Skin of body (tissue), 2 donors: Measurements from ENCODE around the gene CLCN6. TPM values are rescaled to one million over a fixed set of nuclear protein-coding genes. Genes with fewer than 3 reads are reported as not detected.

Experiments used
- DNase-seq: peaks from one replicate; lab custom pipeline; 2025; lab: John Stamatoyannopoulos, UW
- total RNA-seq: library from RNA; depleted of rRNA; stranded (reverse); fragments of >200 nt; gene quantifications from one replicate; pipeline ENCODE4 v1.2.3, GENCODE V29; 2014

The CLCN6 gene
- total RNA-seq, 1 donor from 2014 or later, result 9.4 TPM

DNA sequence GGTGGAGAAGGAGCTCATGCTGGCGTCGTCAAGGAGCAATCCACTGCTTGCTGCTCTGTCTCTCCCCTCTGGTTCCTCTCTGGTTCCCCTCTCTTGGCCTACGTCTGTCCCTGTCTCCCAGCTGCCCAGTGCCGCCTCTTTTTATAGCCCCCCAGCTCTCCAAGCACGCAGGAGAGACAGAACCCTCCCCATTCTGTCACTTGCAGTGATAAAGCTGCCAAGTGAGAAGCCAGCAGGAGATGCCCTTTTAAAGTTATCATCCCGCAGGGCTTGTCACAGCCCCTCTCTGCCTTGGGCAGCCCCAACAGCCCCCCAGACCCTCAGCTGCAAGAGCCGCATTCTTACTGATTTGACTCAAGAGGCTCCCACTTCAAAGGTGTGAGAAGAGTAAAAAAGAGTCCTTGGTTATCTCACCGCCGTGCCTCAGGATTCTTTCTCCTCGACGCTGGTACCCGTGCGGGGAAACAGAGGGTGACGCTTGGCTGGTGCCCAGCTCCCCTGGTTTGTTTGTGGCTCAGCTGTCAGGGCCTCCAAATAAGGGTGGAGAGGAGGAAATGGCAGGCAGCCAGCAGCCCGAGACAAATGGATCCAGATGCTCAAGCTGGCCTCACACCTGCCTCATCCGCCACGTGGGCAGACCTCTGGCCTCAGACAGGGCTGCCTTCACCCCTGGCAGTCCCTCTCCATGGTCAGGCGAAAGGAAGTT is 41.8 kb downstream of the CLCN6 start, which contains the start of gene NPPA:
Gene NPPA (minus strand): TSS at position 117 of the 706 bp plus-strand sequence. CDS start 99 bp downstream, at position 18.
- DNase-seq, result no peak

DNA sequence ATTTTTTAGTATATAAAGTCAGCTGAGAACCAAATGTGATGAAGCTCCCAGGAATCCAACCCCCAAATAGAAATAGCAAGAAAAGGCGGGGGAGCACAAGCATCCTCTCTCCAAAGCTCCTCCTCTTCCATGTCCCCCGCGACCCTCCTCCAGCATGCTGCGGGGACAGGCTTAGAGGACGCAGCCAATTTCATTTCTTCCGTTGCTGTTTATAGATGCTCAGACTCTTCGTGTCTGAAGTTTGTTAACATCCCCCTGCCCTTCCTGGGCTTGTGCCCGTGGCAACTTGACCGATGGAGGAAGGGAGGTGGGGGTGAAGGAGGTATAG is 42.3 kb downstream of the CLCN6 start:
- DNase-seq, result no peak

DNA sequence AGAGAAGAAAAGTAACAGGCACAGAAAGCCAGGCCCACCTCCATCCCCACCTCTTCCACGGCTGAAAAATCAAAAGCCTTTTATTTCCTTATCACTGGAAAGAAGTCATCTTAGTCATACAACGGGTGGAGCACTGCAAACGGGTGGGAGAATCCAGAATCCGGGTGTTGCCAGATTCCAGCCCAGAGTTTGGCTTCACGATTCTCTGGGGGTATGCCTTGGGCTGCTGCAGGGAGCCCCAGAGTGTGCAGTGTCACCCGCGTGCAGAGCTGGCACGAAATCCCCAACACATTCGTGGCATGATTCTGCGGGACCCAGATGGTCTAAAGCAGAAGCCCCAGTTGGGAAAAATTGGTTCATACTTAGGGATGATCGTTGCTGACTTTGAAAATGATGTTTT is 44.2 kb downstream of the CLCN6 start:
- no peak for DNase-seq

DNA sequence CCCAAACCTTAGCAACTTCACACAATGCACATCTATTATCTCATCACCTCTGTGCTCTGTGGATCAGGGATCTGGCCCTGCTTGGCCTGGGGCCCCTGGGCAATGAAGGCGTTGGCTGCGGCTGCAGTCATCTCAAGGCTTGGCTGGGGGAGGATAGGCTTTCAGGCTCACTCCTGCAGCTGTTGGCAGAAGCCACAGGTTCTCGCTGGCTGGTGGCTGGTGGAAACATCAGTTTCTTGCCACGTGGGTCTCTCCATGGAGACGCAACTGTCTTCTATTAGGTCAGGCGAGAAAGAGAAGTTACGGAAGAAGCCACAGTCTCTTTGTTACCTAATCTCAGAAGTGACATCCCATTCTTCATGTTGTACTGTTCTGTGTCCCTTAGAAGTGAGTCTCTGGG is 45.2 kb downstream of the CLCN6 start:
- no peak for DNase-seq

DNA sequence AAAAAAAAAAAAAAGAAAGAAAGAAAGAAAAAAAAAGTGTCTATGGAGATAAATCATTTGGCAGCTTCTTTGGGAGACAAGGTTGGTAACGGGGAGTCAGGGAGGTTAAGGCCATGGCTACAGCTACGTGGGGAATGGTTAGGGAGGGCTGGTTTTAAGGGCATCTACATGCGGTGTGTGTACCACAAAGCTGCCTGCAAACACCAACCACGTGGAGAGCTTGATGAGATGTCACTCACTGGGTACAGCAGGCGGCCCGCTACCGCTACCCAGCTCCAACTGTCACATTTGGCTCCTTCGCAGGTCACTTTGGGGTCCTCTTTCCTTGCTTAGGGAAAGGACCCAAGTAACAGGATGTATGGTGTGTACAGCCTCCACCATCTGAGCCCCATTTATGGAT is 48.5 kb downstream of the CLCN6 start:
- DNase-seq, result no peak

DNA sequence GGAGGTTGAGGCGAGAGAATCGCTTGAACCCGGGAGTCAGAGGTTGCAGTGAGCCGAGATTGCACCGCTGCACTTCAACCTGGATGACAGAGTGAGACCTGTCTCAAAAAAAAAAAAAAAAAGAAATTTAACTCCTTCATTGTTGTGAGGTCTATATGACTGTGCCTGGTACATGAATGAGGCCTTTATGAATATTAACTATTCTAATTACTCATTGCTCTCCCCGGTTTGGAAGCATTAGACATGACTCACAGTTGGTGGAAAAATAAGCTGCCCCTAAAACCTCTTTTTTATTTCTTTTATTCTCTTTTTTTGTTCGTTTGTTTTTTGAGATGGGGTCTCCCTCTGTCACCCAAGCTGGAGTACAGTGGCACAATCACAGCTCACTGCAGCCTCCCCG is 49.4 kb downstream of the CLCN6 start:
- no peak for DNase-seq

DNA sequence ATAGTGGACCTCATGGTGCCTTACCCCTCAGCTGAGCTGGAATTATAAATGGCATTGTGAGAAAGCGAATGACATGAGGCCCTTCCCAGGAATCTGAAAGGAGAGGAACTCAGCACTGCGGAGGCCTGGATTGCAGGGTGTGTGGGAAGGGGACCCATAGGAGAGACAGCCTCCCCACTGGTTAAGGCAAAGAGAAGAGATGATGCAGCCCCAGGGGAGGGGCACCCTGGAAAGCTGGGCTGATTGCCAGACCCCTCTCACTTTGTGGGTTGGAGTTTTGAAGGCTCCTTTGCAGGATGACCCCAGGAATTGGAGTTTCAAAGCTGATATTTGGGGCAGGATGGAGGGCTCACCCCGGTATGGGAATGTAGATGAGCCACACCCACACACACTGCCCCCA is 50.7 kb downstream of the CLCN6 start:
- no peak for DNase-seq

DNA sequence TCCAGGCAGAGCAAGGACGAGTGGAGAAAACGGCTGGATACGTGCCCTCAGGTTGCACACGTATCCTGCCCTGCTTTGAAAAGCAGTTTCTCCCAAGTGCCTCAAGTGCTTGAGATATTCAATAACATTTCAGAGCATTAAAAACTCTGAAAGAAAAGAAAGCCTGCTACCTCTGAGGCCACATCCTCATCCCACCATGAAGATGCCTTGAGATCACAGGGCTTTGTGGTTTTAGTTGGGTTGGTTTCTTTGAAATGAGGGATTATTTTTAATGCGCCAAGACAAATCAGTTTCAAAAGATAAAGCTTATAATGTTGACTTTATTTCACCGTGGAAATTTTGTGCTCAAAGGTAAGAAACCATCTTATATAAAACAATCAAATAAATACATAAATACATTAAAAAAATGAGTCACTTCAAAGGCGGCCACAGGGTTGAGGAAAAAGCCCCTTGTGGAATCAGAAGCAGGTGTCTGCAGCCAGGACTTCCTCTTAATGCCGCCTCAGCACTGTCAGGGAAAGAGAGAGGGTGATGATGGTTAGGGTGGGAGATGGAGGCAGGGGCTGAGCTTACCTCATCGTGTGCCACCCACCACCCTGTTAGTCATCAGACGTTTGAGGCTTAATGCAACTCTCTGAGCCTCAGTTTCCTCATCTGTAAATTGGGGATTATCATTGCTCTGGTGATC is 51.3 kb downstream of the CLCN6 start:
- no peak for DNase-seq

DNA sequence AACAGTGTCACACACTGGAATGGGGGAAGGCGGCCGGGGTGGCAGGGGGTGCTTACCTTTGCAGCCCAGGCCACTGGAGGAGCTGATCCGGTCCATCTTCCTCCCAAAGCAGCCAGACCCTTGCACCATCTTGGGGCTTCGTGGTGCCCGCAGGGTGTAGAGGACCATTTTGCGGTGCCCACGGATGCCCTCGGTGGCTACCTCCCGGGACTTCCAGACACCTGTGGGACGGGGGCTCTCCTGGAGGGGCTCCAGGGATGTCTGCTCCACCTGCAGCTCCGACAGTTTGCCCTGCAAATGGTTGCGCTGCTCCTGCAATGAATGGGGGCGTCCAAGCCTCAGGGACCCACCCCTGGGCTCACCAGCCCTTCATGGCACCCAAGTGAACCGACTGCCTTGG is 52.2 kb downstream of the CLCN6 start:
- DNase-seq, result no peak

DNA sequence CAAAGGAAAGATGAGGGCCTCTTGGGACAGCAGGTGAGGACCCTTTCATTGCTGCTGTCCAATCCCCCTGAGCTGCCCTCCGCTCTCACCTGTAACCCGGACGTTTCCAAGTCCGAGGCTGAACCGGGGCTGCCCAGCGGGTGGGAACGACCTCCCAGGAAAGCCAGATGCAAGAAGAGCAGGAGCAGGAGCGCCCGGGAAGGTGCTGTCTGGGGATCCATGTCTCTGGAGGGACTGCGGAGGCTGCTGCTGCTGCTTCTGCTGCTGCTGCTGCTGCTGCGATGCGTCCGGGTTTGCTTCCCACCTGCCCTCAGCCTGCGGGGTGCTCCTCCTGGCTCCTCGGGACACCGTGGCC is 52.6 kb downstream of the CLCN6 start, which contains the start of gene NPPB:
Gene NPPB (minus strand): TSS at position 333 of the 355 bp plus-strand sequence. CDS start 112 bp downstream, at position 221.
- no peak for DNase-seq

DNA sequence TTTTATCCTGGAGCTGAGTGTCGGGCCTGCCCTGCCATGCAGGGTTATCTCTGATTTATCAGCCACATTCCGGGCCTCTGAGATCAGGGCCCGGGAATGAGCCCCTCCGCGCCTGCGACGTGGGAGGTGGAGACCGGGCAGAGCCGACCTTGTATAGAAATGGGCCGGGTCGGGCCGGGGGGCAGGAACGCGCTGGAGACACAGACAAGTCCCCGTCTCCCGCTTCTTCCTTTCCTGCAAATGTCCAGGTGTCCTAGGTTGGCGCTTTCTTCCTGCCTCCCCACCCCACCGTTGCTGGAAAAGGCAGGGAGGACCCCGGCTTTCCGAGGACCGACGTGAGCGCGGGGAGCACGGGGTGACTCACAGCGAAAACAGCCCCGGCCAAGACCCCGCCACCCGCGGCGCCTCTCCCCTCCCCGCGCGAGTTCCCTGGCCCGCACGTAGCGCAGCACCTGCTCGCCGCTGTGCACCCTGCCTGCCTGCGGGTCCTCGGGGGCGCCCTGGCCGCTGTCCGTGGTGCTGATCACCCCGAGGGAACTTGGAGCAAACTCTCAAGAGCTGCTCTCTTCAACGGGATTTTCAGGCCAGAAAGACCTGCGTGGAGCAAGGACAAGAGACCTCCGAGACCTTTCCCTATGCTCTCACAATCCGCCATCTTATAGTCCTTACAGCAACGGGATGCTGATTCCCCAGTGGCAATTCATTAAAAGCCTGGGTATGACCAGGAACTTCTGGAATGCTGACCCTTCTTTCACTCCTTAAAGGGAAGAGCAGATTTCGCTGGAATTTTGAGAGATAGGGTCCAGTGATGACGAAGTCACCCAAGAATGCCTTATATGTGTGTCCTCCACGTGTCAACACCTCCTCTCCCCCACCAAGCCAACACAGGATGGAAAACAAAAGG is 53.2 kb downstream of the CLCN6 start:
- DNase-seq, result no peak

DNA sequence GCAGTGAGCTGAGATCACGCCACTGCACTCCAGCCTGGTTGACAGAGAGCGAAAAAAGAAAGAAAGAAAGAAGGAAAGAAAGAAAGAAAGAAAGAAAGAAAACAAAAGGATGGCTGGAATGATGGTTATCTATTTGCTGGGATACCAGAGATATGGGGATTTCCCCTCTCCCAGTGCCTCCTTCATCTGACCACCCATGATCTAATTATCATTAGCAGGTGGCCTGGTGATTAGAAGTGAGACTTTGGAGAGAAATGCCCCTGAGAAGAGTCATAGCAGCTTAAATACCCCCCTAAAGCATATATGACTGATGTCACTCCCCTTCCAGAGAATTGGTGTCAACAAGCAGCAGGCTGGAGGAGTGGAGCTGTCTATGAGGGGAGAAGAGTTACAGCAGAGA is 54.1 kb downstream of the CLCN6 start:
- no peak for DNase-seq

DNA sequence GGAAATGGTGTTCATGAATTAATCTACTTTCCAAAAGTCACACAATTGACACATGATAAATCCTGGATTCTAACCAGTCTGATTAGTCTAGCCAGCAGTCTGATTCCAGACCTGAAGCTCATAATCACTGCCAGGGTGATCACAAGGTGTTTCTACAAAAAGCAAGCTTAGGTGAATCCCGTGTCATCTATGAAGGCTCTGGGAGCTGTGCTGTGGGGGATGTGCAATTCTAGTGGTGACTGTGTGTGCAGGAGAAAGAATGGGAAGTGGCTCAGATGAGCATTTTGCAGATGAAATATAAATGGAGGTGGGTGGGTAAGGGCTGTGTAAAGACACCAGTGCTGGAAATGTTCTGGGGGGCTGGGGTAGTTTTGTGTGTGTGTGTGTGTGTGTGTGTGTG is 54.6 kb downstream of the CLCN6 start:
- no peak for DNase-seq

DNA sequence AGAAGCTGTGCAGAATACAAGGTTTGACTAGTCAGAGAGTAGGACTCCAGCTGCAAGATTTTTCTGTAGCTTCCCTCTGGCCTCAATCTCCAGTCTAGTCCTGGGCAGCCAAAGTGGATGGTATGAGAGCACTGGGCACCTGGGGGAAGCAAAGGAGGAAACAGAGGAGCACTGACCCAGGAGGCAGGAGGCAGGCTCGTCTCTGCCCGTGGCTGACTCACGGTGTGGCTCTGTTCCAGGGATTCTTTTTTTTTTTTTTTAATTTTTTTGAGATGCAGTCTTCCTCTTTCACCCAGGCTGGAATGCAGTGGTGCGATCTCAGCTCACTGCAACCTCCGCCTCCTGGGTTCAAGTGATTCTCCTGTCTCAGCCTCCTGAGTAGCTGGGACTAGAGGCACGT is 56.9 kb downstream of the CLCN6 start:
- no peak for DNase-seq

DNA sequence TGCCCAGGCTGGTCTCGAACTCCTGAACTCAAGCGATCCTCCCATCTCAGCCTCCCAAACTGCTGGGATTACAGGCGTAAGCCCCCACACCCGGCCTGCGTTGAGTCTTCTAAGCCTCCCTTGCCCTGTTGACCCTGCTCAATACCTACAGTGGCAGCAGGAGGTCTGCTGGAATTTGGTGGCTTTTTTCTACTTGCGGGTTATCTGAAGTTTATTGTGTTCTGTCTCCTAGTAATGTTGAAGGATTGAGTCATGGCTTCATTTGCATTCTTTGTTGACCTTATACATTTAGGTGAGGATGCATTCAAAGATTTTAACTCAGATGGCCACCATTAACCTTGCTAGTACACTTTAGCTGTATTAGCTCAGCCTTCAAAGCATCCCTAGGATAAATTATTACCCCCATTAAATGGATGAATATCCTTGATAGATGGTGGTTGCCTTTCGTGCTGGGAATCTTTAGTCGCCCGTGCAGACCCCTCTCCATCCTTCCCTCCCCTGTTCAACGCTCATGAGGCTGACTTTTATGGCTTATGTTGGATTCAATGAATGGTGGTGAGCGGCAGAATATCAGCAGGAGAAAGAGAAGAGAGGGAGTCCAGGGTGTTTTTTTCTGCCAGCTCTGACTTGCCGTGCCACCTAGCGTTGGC is 62.5 kb downstream of the CLCN6 start:
- DNase-seq, result no peak

DNA sequence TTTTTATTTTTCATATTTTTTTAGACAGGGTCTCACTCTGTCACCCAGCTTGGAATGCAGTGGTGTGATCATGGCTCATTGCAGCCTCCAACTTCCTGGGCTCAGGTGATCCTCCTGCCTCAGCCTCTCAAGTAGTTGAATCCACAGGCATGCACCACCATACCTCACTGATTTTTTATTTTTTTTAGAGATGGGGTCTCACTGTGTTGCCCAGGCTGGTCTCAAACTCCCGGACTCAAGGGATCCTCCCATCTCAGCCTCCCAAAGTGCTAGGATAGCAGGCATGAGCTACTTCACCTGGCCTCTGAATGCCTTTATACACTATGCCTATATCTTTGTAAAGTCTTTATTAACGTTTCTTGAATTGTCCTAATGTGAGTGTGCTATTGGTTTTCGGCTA is 63.1 kb downstream of the CLCN6 start:
- DNase-seq, result no peak

DNA sequence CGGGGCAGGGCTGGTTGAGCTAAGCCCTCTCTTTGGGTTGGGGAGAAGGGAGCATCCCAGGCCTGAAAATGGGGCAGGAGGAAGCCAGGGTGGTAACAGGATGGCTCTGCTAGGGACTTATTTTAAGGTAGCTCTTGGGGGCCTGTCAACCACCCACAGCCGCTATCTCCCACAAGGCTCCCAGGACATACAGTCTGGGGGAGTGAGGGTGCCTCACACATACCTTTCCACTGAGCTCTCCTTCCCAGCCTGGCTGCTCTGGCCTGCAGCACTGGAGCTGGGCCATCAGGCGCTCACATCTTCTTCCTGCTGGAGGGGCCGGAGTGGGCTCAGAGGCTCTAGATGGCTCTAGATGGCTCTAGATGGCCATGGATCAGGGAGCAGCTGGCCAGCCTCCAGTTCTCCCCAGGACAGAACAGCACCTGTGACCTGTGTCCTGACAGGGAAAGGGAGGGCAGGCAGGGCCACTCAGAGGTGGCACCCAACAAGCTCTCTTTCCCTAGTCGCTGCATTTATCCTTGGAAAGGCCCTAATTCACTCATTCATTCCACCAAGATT is 63.7 kb downstream of the CLCN6 start:
- no peak for DNase-seq

DNA sequence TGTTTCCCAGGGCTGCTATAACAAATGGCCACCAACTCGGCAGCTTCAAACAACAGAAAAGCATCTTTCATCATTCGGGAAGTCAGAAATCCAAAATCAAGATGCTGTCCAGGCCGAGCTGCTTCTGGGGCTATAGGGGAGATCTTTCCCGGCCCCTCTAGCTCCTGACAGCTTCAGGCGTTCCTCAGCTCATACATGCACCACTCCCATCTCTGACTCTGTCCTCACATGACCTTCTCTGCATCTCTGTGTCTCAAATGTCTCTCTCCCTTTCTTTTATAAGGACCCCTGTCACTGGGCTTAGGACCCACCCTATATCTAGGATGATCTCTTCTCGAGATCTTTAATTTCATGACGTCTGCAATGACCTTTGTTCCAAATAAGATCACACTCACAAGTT is 66.6 kb downstream of the CLCN6 start:
- no peak for DNase-seq

DNA sequence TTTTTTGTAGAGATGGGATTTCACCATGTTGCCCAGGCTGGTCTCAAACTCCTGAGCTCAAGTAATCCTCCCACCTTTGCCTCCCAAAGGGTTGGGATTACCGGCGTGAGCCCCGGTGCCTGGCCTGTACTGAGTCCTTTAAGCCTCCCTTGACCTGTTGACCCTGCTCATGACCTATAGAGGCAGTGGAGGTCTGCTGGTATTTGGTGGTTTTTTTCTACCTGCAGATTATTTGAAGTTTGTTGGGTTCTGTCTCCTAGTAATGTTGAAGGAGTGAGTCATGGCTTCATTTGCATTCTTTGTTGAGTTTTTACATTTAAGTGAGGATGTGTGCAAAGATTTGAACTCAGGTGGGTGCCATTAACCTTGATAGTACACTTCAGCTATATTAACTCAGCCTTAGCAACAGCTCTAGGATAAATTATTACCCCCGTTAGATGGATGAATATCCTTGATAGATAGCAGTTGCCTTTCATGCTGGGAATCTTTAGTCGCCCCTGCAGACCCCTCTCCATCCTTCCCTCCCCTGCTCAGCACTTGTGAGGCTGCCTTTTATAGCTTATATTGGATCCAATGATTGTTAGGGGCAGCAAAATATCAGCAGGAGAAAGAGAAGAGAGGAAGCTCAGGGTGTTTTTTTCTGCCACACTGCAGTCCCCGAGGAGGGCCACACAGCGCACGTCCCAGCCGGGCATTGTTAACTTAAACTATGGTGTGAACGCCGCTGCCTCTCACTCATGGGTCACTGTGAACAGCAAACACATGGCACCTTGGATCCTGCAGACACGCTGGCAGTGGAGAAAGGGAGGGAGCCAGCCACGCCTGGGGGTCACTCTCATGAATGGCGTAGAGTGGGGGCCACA is 67.6 kb downstream of the CLCN6 start:
- no peak for DNase-seq

DNA sequence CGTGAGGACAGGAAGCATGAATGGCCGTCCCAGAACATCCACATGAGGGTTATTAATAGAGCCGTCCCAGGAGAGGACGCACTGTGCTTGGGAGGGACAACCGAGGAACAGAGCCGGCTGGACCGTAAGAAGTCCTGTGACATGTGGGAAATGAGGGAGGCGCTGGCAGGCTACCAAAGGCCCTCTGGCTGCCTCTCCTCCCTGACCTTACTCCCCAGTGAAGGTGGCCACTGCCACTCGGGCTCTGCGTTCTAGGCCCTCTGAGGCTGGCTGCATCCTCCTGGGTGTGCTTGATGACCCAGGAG is 68.2 kb downstream of the CLCN6 start:
- DNase-seq, result no peak

DNA sequence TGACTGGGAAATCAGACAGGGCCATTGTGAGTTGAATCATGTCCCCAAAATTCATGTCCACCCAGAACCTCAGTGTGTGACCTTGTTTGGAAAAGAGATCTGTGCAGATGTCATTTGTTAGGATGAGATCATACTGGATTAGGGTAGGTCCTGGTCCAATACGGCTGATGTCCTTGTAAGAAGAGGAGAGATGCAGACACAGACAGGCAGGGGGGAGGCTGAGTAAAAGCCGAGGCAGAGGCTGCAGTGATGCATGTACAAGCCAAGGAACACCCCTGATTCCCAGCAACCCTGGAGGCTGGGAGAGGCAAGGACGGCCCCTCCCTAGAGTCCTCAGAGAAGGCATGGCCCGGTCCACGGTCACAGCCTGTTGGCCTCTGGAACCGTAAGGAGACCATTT is 68.6 kb downstream of the CLCN6 start:
- DNase-seq, result no peak
